ENCODE results near the gene ESPL1. TPM values are rescaled to one million over a fixed set of nuclear protein-coding genes. Genes with fewer than 3 reads are reported as not detected.
A peak's percentile ranks its signal among the peaks of the same experiment; 100 is the strongest.
"Not testable (repeated sequence)": the region's sequence is repeated elsewhere in the genome, so short reads cannot be mapped to it uniquely, and the experiment has no call there.

ESPL1 gene
- total RNA-seq, 2 donors from 2014 or later, result 80.1 to 92.1 TPM

DNA sequence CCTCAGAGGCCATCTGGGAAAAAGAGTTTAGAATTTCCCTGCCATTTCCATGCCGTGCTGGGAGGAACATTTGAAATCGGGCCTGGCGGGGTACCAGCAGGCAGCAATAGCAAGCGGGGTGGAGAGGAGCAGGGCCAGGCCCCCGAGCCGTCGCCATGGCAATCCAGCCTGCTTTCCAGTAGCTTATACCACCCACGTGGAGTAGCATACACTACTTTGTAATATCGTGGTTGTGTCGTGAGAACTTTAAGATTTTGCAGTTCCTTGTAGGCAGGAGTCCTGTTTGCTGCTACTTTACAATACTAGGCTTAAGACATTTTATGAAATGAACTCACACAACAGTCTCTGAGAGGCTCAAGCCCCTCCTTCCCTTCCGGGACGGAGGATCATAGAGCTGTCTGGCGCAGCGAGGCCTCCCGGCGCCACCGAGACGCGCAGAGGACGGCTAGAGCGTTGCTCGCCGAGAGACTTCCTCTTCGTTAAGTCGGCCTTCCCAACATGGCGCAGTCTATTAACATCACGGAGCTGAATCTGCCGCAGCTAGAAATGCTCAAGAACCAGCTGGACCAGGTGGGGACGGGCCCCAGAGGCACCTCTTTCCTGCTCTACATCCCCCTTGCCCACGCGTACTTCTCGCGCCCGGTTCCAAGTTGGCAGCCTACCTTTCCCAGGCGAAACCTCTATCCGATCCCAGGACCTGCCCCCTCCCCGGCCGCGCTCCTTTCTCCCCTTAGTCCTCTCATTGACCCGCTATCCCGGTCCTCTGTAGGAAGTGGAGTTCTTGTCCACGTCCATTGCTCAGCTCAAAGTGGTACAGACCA is 27.2 kb downstream of the ESPL1 start, which contains the start of gene PFDN5:
Gene PFDN5 (plus strand): TSS at position 473 of the 821 bp plus-strand sequence. CDS start 26 bp downstream, at position 499.
- Mint-ChIP-seq H3K9me3 (no peaks in the 10 kb centered on the region), H3K4me3 (peak within 1 kb of the TSS; percentile 95), H3K27ac (peak within 1 kb of the TSS; percentile 97), H3K36me3 (ENCODE audit: low read depth) (peaks cover 92% of the 10 kb centered on the region), H3K4me1 (peaks cover 24% of the 10 kb centered on the region), H3K27me3 (no peaks in the 10 kb centered on the region)
- ATAC-seq (replicated peaks), result peak; percentile 83

DNA sequence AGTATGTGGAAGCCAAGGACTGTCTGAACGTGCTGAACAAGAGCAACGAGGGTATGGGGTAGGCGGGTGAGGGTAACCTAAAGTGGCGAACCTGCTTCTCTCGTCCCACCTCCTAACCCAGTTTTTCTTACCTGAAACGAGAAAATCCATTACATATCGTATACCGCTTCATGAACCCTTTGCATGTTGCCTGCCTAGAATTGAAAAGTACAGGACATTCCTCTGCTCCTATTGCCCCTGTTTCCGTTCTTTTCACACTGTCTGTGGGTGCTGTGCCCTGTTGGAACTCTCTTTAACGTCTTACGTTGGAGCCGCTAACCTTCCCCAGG is 27.8 kb downstream of the ESPL1 start:
- peaks cover 92% of the 10 kb centered on the region for H3K36me3 Mint-ChIP-seq (ENCODE audit: low read depth)
- H3K4me1 Mint-ChIP-seq, result peaks cover 28% of the 10 kb centered on the region
- peak overlapping the region; percentile 97 for H3K27ac Mint-ChIP-seq
- no peaks in the 10 kb centered on the region for H3K9me3 Mint-ChIP-seq
- no peaks in the 10 kb centered on the region for H3K27me3 Mint-ChIP-seq
- peak; percentile 3 for ATAC-seq (replicated peaks)
- H3K4me3 Mint-ChIP-seq, result peak overlapping the region; percentile 95

- H3K27me3 Mint-ChIP-seq; ATAC-seq (replicated peaks); H3K9me3 Mint-ChIP-seq: not testable (repeated sequence)
- Mint-ChIP-seq H3K27ac (peak overlapping the region; percentile 97), H3K4me1 (peaks cover 36% of the 10 kb centered on the region), H3K36me3 (ENCODE audit: low read depth) (peaks cover 92% of the 10 kb centered on the region), H3K4me3 (peak overlapping the region; percentile 95)
Observed at GRCh38 chr12:53297106-53297505, 29.0 kb downstream of the ESPL1 start.

- H3K27me3 Mint-ChIP-seq, result no peaks in the 10 kb centered on the region
- H3K4me1 Mint-ChIP-seq, result peaks cover 43% of the 10 kb centered on the region
- H3K9me3 Mint-ChIP-seq, result no peaks in the 10 kb centered on the region
- H3K27ac Mint-ChIP-seq, result peak overlapping the region; percentile 88
- ATAC-seq (replicated peaks), result no peak
- H3K36me3 Mint-ChIP-seq (ENCODE audit: low read depth), result peaks cover 92% of the 10 kb centered on the region
- H3K4me3 Mint-ChIP-seq, result peak overlapping the region; percentile 95
Observed at GRCh38 chr12:53298164-53298563, 30.1 kb downstream of the ESPL1 start.

GRCh38 chr12:53299101-53299453 is 31.0 kb downstream of the ESPL1 start:
- Mint-ChIP-seq H3K4me1 (peaks cover 43% of the 10 kb centered on the region), H3K27me3 (no peaks in the 10 kb centered on the region), H3K27ac (peak overlapping the region; percentile 93), H3K9me3 (no peaks in the 10 kb centered on the region), H3K4me3 (peak overlapping the region; percentile 95), H3K36me3 (ENCODE audit: low read depth) (peaks cover 94% of the 10 kb centered on the region)
- peak; percentile 49 for ATAC-seq (replicated peaks)

DNA sequence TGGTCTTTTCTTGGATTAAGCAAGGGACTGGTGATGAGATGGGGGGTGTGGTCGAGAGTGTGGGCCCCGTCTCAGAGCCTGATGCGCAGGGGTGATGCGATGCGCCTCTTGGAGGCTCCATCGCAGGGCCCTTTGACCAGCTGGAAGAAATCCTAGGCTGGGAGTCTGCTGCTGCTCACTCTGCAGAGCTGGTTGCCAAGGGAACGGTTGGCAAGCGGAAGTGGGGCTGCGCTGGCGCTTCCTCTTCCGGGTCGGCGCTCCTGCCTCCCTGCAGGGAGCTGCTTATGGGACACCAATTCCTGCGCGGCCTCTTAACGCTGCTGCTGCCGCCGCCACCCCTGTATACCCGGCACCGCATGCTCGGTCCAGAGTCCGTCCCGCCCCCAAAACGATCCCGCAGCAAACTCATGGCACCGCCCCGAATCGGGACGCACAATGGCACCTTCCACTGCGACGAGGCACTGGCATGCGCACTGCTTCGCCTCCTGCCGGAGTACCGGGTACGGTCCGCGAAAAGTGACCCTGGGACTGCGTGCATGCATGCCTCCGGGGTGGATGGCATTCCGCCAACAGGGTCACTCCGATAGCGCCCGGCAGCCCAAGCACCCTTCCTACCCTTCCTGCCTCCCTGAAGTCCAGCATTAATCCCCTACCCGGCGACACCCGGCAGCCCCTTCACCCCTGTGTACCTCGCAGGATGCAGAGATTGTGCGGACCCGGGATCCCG is 31.5 kb downstream of the ESPL1 start, which contains the start of gene MYG1:
Gene MYG1 (plus strand): TSS at position 242 of the 727 bp plus-strand sequence. CDS start 43 bp downstream, at position 285.
- ATAC-seq (replicated peaks), result peak; percentile 85
- Mint-ChIP-seq H3K4me3 (peak within 1 kb of the TSS; percentile 95), H3K27ac (peak within 1 kb of the TSS; percentile 93), H3K27me3 (no peaks in the 10 kb centered on the region), H3K36me3 (ENCODE audit: low read depth) (peaks cover 97% of the 10 kb centered on the region), H3K4me1 (peaks cover 43% of the 10 kb centered on the region), H3K9me3 (no peaks in the 10 kb centered on the region)

- H3K27ac Mint-ChIP-seq, result peak overlapping the region; percentile 93
- H3K36me3 Mint-ChIP-seq (ENCODE audit: low read depth), result peaks cover 96% of the 10 kb centered on the region
- peak overlapping the region; percentile 95 for H3K4me3 Mint-ChIP-seq
- H3K27me3 Mint-ChIP-seq, result no peaks in the 10 kb centered on the region
- ATAC-seq (replicated peaks), result peak; percentile 20
- H3K4me1 Mint-ChIP-seq, result peaks cover 43% of the 10 kb centered on the region
- no peaks in the 10 kb centered on the region for H3K9me3 Mint-ChIP-seq
Observed at GRCh38 chr12:53300187-53300586, 32.1 kb downstream of the ESPL1 start.

DNA sequence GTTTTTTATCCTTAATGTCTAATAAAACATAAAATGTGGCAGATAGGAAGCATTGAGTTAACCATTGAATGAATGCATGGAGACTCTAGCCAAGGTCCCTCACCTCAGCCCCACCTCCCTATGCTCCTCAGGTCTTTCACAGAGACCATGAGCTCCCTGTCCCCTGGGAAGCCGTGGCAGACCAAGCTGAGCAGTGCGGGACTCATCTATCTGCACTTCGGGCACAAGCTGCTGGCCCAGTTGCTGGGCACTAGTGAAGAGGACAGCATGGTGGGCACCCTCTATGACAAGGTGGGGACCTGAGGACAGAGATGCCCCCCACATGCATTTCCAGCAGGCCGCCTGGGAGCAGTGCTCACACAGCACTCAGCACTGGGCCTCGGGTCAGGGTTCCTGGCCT is 34.8 kb downstream of the ESPL1 start:
- Mint-ChIP-seq H3K9me3 (no peaks in the 10 kb centered on the region), H3K27ac (peak overlapping the region; percentile 93), H3K4me3 (peak overlapping the region; percentile 95), H3K27me3 (no peaks in the 10 kb centered on the region), H3K4me1 (peaks cover 37% of the 10 kb centered on the region), H3K36me3 (ENCODE audit: low read depth) (peaks cover 96% of the 10 kb centered on the region)
- no peak for ATAC-seq (replicated peaks)

- Mint-ChIP-seq H3K4me1 (peaks cover 8% of the 10 kb centered on the region), H3K27ac (no peak overlapping the region), H3K36me3 (ENCODE audit: low read depth) (peaks cover 93% of the 10 kb centered on the region), H3K9me3 (no peaks in the 10 kb centered on the region), H3K4me3 (no peak overlapping the region), H3K27me3 (no peaks in the 10 kb centered on the region)
- no peak for ATAC-seq (replicated peaks)
Observed at GRCh38 chr12:53306826-53307225, 38.7 kb downstream of the ESPL1 start.

- H3K4me1 Mint-ChIP-seq, result no peaks in the 10 kb centered on the region
- peak overlapping the region; percentile 9 for H3K27ac Mint-ChIP-seq
- H3K36me3 Mint-ChIP-seq (ENCODE audit: low read depth), result peaks cover 81% of the 10 kb centered on the region
- no peaks in the 10 kb centered on the region for H3K27me3 Mint-ChIP-seq
- no peak for ATAC-seq (replicated peaks)
- no peaks in the 10 kb centered on the region for H3K9me3 Mint-ChIP-seq
- no peak overlapping the region for H3K4me3 Mint-ChIP-seq
Observed at GRCh38 chr12:53308276-53308675, 40.2 kb downstream of the ESPL1 start.

- H3K27me3 Mint-ChIP-seq, result no peaks in the 10 kb centered on the region
- peak overlapping the region; percentile 53 for H3K27ac Mint-ChIP-seq
- no peak for ATAC-seq (replicated peaks)
- H3K36me3 Mint-ChIP-seq (ENCODE audit: low read depth), result peaks cover 80% of the 10 kb centered on the region
- peaks cover 5% of the 10 kb centered on the region for H3K4me1 Mint-ChIP-seq
- no peaks in the 10 kb centered on the region for H3K9me3 Mint-ChIP-seq
- no peak overlapping the region for H3K4me3 Mint-ChIP-seq
Observed at GRCh38 chr12:53313996-53314395, 45.9 kb downstream of the ESPL1 start.

DNA sequence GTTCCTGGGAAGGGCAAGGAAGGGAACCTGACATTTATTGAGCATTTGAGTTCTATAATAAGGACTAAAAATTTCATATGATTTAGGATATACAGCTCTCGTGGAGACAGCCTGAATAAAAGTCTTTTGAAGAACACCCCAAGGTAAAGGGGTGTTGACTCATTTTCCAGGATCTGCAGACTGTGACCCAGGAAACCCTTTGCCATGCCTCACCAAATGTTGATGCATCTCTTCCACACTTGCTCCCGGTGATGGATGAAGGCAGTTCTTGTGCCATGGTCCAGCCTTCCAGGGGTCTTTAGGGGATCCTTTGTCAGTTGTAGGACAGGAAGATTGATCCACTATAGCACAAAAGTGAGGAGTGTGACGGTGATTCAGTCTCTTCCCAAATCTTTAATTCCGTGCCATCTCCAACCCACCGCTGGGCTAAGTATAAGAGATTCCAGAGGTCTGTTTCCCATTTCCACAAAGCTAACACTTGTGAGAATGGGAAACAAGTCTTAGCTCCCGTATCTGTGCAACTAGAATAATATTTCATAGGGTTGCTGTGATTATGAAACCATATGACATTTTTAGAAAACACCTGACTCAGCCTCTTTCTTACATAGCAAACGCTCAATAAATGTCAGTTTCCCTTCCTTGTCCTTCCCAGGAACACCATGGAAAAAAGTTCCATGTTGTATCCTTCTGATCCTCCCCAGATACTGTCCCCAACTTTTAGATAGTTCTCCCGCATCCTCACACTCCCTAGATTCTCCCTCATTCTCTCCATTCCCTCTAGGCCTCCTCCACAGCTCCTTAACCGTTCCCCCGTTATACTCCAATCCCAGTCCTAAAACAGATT is 52.5 kb downstream of the ESPL1 start:
- no peak for ATAC-seq (replicated peaks)
- Mint-ChIP-seq H3K4me1 (peaks cover 35% of the 10 kb centered on the region), H3K36me3 (ENCODE audit: low read depth) (peaks cover 45% of the 10 kb centered on the region), H3K27me3 (no peaks in the 10 kb centered on the region), H3K9me3 (no peaks in the 10 kb centered on the region), H3K4me3 (peak overlapping the region; percentile 93), H3K27ac (peak overlapping the region; percentile 93)

DNA sequence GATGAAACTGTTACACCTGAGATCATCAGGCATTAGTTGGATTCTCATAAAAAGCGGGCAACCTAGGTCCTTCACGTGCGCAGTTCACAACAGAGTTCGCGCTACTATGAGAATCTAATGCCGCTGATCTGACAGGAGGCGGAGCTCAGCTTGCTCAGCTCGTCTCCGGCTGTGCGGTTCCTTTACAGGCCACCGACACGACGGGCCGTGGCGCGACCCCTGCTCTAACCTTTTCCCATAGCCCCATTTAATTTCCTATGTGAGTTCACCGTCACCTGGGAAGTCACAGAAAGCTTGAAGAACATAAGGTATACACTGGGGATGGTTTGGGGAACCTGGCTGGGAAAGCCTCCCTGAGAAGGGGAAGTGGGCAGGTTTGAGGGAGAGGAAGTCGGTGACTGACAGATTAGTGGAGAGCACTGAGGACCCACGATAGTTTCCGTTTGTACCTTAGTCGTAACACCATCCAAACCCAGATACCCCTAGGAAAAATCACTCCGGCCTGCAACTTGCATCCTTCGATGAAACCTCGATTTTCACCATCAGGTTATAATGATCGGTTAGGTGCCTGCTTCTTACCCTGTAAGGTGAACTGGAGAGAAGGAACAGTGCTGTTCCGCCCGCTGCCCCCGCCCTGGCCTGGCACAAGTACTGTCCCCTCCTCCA is 56.1 kb downstream of the ESPL1 start:
- Mint-ChIP-seq H3K27ac (peak overlapping the region; percentile 96), H3K36me3 (ENCODE audit: low read depth) (peaks cover 13% of the 10 kb centered on the region), H3K4me3 (peak overlapping the region; percentile 97), H3K27me3 (peaks cover 8% of the 10 kb centered on the region), H3K4me1 (peaks cover 36% of the 10 kb centered on the region), H3K9me3 (no peaks in the 10 kb centered on the region)
- ATAC-seq (replicated peaks), result peak; percentile 30

Measured in activated T-helper 17 cell treated with anti-CD3 and anti-CD28 coated beads, Interleukin-2, amount 50 U/mL, for 72 hours (primary cell).